ENCODE measurements around the gene BRDT. TPM values are rescaled to one million over a fixed set of nuclear protein-coding genes. Genes with fewer than 3 reads are reported as not detected.

BRDT gene
- polyA plus RNA-seq, 1 donor (not counting 4 experiments of a cell fraction or from before 2014, with no cell fraction given): not detected

GRCh38 chr1:91948501-91949355 lies 473 bp upstream of the BRDT start:
- TF ChIP-seq EZH2 (IDR thresholded peaks at IDR 0.05; ENCODE audit: low read length): no peak
- TF ChIP-seq, protein P1, sequence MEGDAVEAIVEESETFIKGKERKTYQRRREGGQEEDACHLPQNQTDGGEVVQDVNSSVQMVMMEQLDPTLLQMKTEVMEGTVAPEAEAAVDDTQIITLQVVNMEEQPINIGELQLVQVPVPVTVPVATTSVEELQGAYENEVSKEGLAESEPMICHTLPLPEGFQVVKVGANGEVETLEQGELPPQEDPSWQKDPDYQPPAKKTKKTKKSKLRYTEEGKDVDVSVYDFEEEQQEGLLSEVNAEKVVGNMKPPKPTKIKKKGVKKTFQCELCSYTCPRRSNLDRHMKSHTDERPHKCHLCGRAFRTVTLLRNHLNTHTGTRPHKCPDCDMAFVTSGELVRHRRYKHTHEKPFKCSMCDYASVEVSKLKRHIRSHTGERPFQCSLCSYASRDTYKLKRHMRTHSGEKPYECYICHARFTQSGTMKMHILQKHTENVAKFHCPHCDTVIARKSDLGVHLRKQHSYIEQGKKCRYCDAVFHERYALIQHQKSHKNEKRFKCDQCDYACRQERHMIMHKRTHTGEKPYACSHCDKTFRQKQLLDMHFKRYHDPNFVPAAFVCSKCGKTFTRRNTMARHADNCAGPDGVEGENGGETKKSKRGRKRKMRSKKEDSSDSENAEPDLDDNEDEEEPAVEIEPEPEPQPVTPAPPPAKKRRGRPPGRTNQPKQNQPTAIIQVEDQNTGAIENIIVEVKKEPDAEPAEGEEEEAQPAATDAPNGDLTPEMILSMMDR (optimal IDR thresholded peaks at IDR 0.05 in 1 of 3, IDR thresholded peaks at IDR 0.05 in 1 of 3, conservative IDR thresholded peaks at IDR 0.05 in 1 of 3; ENCODE audit: extremely low read depth in 1 of 3, insufficient read depth in 2 of 3, low read length in 3 of 3): no peak
- H3K4me1 ChIP-seq (ENCODE audit: control insufficient read depth, extremely low read depth, insufficient read depth, low read length): no peaks in the 10 kb centered on the region
- no peak overlapping the region for H3K4me2 ChIP-seq (ENCODE audit: control insufficient read depth, extremely low read depth, insufficient read depth, low read depth, low read length)
- dilution Hi-C loops (cut with MboI; ENCODE audit: extremely low pct_ligation_motif_present, low sequenced_read_pairs): no loop called here
- no peaks in the 10 kb centered on the region for H3K9me1 ChIP-seq (ENCODE audit: control insufficient read depth, extremely low read depth, insufficient read depth, low read length)
- no peaks in the 10 kb centered on the region for H3K79me2 ChIP-seq (ENCODE audit: control insufficient read depth, insufficient read depth, low read length)
- FAIRE-seq: no peak
- no peak overlapping the region for H3K27ac ChIP-seq (ENCODE audit: control insufficient read depth, insufficient read depth, low read length)
- H3K4me3 ChIP-seq (ENCODE audit: control insufficient read depth in 2 of 3, extremely low read depth in 1 of 3, insufficient read depth in 2 of 3, low read depth in 1 of 3, low read length in 3 of 3): no peak overlapping the region
- no peaks in the 10 kb centered on the region for H3K9me3 ChIP-seq (ENCODE audit: control insufficient read depth, low read depth, low read length)
- H3K36me3 ChIP-seq (ENCODE audit: control insufficient read depth in 2 of 2, extremely low read depth in 1 of 2, insufficient read depth in 2 of 2, low read length in 2 of 2): no peaks in the 10 kb centered on the region
- no peak overlapping the region for H3K9ac ChIP-seq (ENCODE audit: control insufficient read depth, extremely low read depth, insufficient read depth, low read length)
- H4K20me1 ChIP-seq (ENCODE audit: control insufficient read depth, extremely low read depth, insufficient read depth, low read length): no peaks in the 10 kb centered on the region
- H3K27me3 ChIP-seq (ENCODE audit: control insufficient read depth, extremely low read depth, insufficient read depth, low read length): no peaks in the 10 kb centered on the region
- no peak overlapping the region for H2AFZ ChIP-seq (ENCODE audit: control insufficient read depth, low read length)
- no peak for DNase-seq (ENCODE audit: low read depth, low spot score)

GRCh38 chr1:91952187-91952586 lies 3.0 kb downstream of the BRDT start:
- Histone ChIP-seq H4K20me1 (ENCODE audit: control insufficient read depth, extremely low read depth, insufficient read depth, low read length) (no peaks in the 10 kb centered on the region), H3K4me2 (ENCODE audit: control insufficient read depth, extremely low read depth, insufficient read depth, low read depth, low read length) (no peak overlapping the region), H3K4me1 (ENCODE audit: control insufficient read depth, extremely low read depth, insufficient read depth, low read length) (no peaks in the 10 kb centered on the region), H3K36me3 (ENCODE audit: control insufficient read depth in 2 of 2, extremely low read depth in 1 of 2, insufficient read depth in 2 of 2, low read length in 2 of 2) (no peaks in the 10 kb centered on the region), H3K27me3 (ENCODE audit: control insufficient read depth, extremely low read depth, insufficient read depth, low read length) (no peaks in the 10 kb centered on the region), H2AFZ (ENCODE audit: control insufficient read depth, low read length) (no peak overlapping the region), H3K9me1 (ENCODE audit: control insufficient read depth, extremely low read depth, insufficient read depth, low read length) (no peaks in the 10 kb centered on the region), H3K9me3 (ENCODE audit: control insufficient read depth, low read depth, low read length) (no peaks in the 10 kb centered on the region), H3K9ac (ENCODE audit: control insufficient read depth, extremely low read depth, insufficient read depth, low read length) (no peak overlapping the region), H3K4me3 (ENCODE audit: control insufficient read depth in 2 of 3, extremely low read depth in 1 of 3, insufficient read depth in 2 of 3, low read depth in 1 of 3, low read length in 3 of 3) (no peak overlapping the region), H3K79me2 (ENCODE audit: control insufficient read depth, insufficient read depth, low read length) (no peaks in the 10 kb centered on the region), H3K27ac (ENCODE audit: control insufficient read depth, insufficient read depth, low read length) (no peak overlapping the region)
- no peak for TF ChIP-seq EZH2 (IDR thresholded peaks at IDR 0.05; ENCODE audit: low read length)
- TF ChIP-seq, protein P1 (optimal IDR thresholded peaks at IDR 0.05 in 1 of 3, IDR thresholded peaks at IDR 0.05 in 1 of 3, conservative IDR thresholded peaks at IDR 0.05 in 1 of 3; ENCODE audit: extremely low read depth in 1 of 3, insufficient read depth in 2 of 3, low read length in 3 of 3): no peak
- no peak for DNase-seq (ENCODE audit: low read depth, low spot score)
- no peak for FAIRE-seq
- dilution Hi-C loops (cut with MboI; ENCODE audit: extremely low pct_ligation_motif_present, low sequenced_read_pairs): no loop called here

Data from keratinocyte (primary cell).